Measurements from ENCODE around the gene KLF17.

DNA sequence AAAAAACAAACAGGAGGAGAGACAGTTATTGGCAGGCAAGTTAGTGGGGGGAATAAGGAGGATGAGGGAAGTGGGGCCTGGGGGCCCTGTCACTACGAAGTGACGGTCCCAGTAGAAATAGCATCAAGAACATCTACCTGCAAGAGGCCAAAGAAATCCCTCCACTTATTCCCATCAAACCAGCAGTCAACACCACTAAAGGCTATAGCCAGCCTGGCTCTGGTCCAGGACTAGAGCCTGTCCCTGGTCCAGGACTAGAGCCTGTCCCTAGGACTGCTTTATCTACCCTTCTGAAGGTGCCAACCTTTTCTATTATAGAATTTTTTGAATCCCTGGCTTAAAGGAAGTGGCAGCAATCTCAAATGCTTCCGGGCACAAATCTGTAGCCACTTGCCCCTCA lies 19.6 kb downstream of the KLF17 start:
- TF ChIP-seq CTCF (conservative IDR thresholded peaks at IDR 0.05 in 1 of 2, IDR thresholded peaks at IDR 0.05 in 1 of 2; ENCODE audit: extremely low read depth in 1 of 2, insufficient read depth in 1 of 2, low read depth in 1 of 2, low read length in 2 of 2): no peak
- no peak for TF ChIP-seq EZH2 (IDR thresholded peaks at IDR 0.05; ENCODE audit: borderline replicate concordance, low read length)

All from mammary epithelial cell (primary cell).